ENCODE results near the gene RCVRN.

Gene RCVRN

GRCh38 chr17:9898812-9899211, 6.3 kb downstream of the RCVRN start:
- no peak for DNase-seq (ENCODE audit: low read depth in 2 of 2)

GRCh38 chr17:9897372-9897968, 7.6 kb downstream of the RCVRN start:
- DNase-seq (ENCODE audit: low read depth in 2 of 2): no peak

- DNase-seq (ENCODE audit: low read depth in 2 of 2): no peak
Observed at GRCh38 chr17:9895923-9896322, 9.1 kb downstream of the RCVRN start.

GRCh38 chr17:9894231-9894630, 10.8 kb downstream of the RCVRN start:
- DNase-seq (ENCODE audit: low read depth in 2 of 2): no peak

GRCh38 chr17:9893411-9894012, 11.6 kb downstream of the RCVRN start:
- DNase-seq (ENCODE audit: low read depth in 2 of 2): no peak

GRCh38 chr17:9890124-9890523, 14.9 kb downstream of the RCVRN start:
- DNase-seq (ENCODE audit: low read depth in 2 of 2): peak in 1 of 2 donors; percentile 2

- no peak for DNase-seq (ENCODE audit: low read depth in 2 of 2)
Observed at GRCh38 chr17:9887508-9887907, 17.6 kb downstream of the RCVRN start.

GRCh38 chr17:9886141-9886930, 18.7 kb downstream of the RCVRN start:
- no peak for DNase-seq (ENCODE audit: low read depth in 2 of 2)

- DNase-seq (ENCODE audit: low read depth in 2 of 2): no peak
Observed at GRCh38 chr17:9883451-9883850, 21.6 kb downstream of the RCVRN start.

GRCh38 chr17:9880582-9880999, 24.5 kb downstream of the RCVRN start:
- no peak for DNase-seq (ENCODE audit: low read depth in 2 of 2)

GRCh38 chr17:9878786-9879525, 26.1 kb downstream of the RCVRN start:
- no peak for DNase-seq (ENCODE audit: low read depth in 2 of 2)

GRCh38 chr17:9878356-9878755, 26.7 kb downstream of the RCVRN start:
- no peak for DNase-seq (ENCODE audit: low read depth in 2 of 2)

GRCh38 chr17:9875441-9875840, 29.6 kb downstream of the RCVRN start:
- no peak for DNase-seq (ENCODE audit: low read depth in 2 of 2)

GRCh38 chr17:9874722-9875121, 30.3 kb downstream of the RCVRN start:
- DNase-seq (ENCODE audit: low read depth in 2 of 2): no peak

- DNase-seq (ENCODE audit: low read depth in 2 of 2): no peak
Observed at GRCh38 chr17:9872852-9873251, 32.2 kb downstream of the RCVRN start.

GRCh38 chr17:9868552-9868951, 36.5 kb downstream of the RCVRN start:
- no peak for DNase-seq (ENCODE audit: low read depth in 2 of 2)

- DNase-seq (ENCODE audit: low read depth in 2 of 2): no peak
Observed at GRCh38 chr17:9865586-9865985, 39.5 kb downstream of the RCVRN start.

GRCh38 chr17:9862949-9863348, 42.1 kb downstream of the RCVRN start:
- no peak for DNase-seq (ENCODE audit: low read depth in 2 of 2)

- DNase-seq (ENCODE audit: low read depth in 2 of 2): no peak
Observed at GRCh38 chr17:9862220-9862619, 42.9 kb downstream of the RCVRN start.

- no peak for DNase-seq (ENCODE audit: low read depth in 2 of 2)
Observed at GRCh38 chr17:9860851-9861250, 44.2 kb downstream of the RCVRN start.

- no peak for DNase-seq (ENCODE audit: low read depth in 2 of 2)
Observed at GRCh38 chr17:9859781-9860180, 45.3 kb downstream of the RCVRN start.

- DNase-seq (ENCODE audit: low read depth in 2 of 2): no peak
Observed at GRCh38 chr17:9855036-9855435, 50.0 kb downstream of the RCVRN start.

All from stimulated activated CD4-positive, alpha-beta T cell treated with anti-CD3 and anti-CD28 coated beads, Interleukin-15, amount 100 ng/mL, for 48 hours (primary cell).